Measurements from ENCODE around the gene ITGA3. TPM values are rescaled to one million over a fixed set of nuclear protein-coding genes. Genes with fewer than 3 reads are reported as not detected.
A peak's percentile ranks its signal among the peaks of the same experiment; 100 is the strongest.

ITGA3 gene
- total and polyA plus RNA-seq, 10 donors = 5.5 to 52.3 (median 32.8) TPM

GRCh38 chr17:50087912-50088405, 32.0 kb downstream of the ITGA3 start:
- WGBS, 5 donors = 84 to 89% (median 85%) methylated on average over 12 to 19 of the region's 19 CpGs
- Histone ChIP-seq H3K36me3 (peaks cover 0 to 28% (median 12%) of the 10 kb centered on the region in 6 donors), H3K27me3 (replicated peaks in 1 of 7) (no peaks in the 10 kb centered on the region), H3K4me1 (peaks cover 0 to 4% (median 0%) of the 10 kb centered on the region in 6 donors), H3K4me3 (no peak overlapping the region), H3K27ac (no peak overlapping the region), H3K9me3 (no peaks in the 10 kb centered on the region)
- peak; percentile 65 for DNase-seq
- TF ChIP-seq POLR2A (IDR thresholded peaks at IDR 0.05) = no peak
- no peak for TF ChIP-seq CTCF (IDR thresholded peaks at IDR 0.05 in 8 of 11, conservative IDR thresholded peaks at IDR 0.05 in 3 of 11)
- no peak for TF ChIP-seq POLR2AphosphoS5 (IDR thresholded peaks at IDR 0.05)
- intact Hi-C loops (cut with DNase I; ENCODE audit: low total_unique reads) = loop anchor here (2.0 kb wide), 1 partner anchor 61 kb away; no protein-coding TSS in a partner anchor

- 85 to 89% (median 88%) methylated on average over 18 to 25 of the region's 25 CpGs for WGBS, 5 donors
- DNase-seq = peak; percentile 64
Measured at GRCh38 chr17:50088952-50089825, 33.3 kb downstream of the ITGA3 start.

GRCh38 chr17:50090071-50090470, 34.2 kb downstream of the ITGA3 start:
- Histone ChIP-seq H3K4me1 (peaks cover 0 to 15% (median 11%) of the 10 kb centered on the region in 6 donors), H3K27me3 (replicated peaks in 1 of 7) (no peaks in the 10 kb centered on the region), H3K27ac (no peak overlapping the region), H3K9me3 (no peaks in the 10 kb centered on the region), H3K36me3 (peaks cover 0 to 28% (median 12%) of the 10 kb centered on the region in 6 donors), H3K4me3 (no peak overlapping the region)
- DNase-seq = peak; percentile 58
- 83 to 91% (median 85%) methylated on average over 6 of the region's 6 CpGs for WGBS, 5 donors
- no peak for TF ChIP-seq POLR2AphosphoS5 (IDR thresholded peaks at IDR 0.05)
- no peak for TF ChIP-seq POLR2A (IDR thresholded peaks at IDR 0.05)
- TF ChIP-seq CTCF (IDR thresholded peaks at IDR 0.05 in 8 of 11, conservative IDR thresholded peaks at IDR 0.05 in 3 of 11) = no peak
- intact Hi-C loops (cut with DNase I; ENCODE audit: low total_unique reads) = no loop called here

More at GRCh38 chr17:50088952-50089825, 33.3 kb downstream of the ITGA3 start:
- Histone ChIP-seq H3K27ac (no peak overlapping the region), H3K4me3 (no peak overlapping the region), H3K9me3 (no peaks in the 10 kb centered on the region), H3K36me3 (peaks cover 0 to 28% (median 12%) of the 10 kb centered on the region in 6 donors), H3K4me1 (peaks cover 0 to 8% (median 6%) of the 10 kb centered on the region in 6 donors), H3K27me3 (replicated peaks in 1 of 7) (no peaks in the 10 kb centered on the region)
- intact Hi-C loops (cut with DNase I; ENCODE audit: low total_unique reads) = no loop called here
- TF ChIP-seq POLR2AphosphoS5 (IDR thresholded peaks at IDR 0.05) = peak in 1 of 3 donors; percentile 38
- TF ChIP-seq POLR2A (IDR thresholded peaks at IDR 0.05) = no peak

GRCh38 chr17:50090971-50091917, 35.3 kb downstream of the ITGA3 start:
- Histone ChIP-seq H3K4me1 (peaks cover 5 to 25% (median 19%) of the 10 kb centered on the region in 6 donors), H3K27ac (no peak overlapping the region), H3K9me3 (no peaks in the 10 kb centered on the region), H3K36me3 (peaks cover 0 to 28% (median 12%) of the 10 kb centered on the region in 6 donors), H3K4me3 (no peak overlapping the region), H3K27me3 (replicated peaks in 1 of 7) (no peaks in the 10 kb centered on the region)
- TF ChIP-seq POLR2AphosphoS5 (IDR thresholded peaks at IDR 0.05) = no peak
- intact Hi-C loops (cut with DNase I; ENCODE audit: low total_unique reads) = no loop called here
- WGBS, 5 donors = 72 to 83% (median 80%) methylated on average over 13 to 15 of the region's 15 CpGs
- DNase-seq = peak; percentile 67

Measured in spleen (tissue), 11 donors.